HG02610 (cell line): ENCODE results near the gene CARD11.

Source experiments
- ATAC-seq: cut with Tn5 transposase; IDR thresholded peaks from one replicate; pipeline ENCODE4 v1.9.1; 2021; ENCODE audit warnings: mild to moderate bottlenecking, moderate library complexity; ENCODE audit not compliant: unreplicated experiment

CARD11 gene

GRCh38 chr7:2856388-2857169 lies 187.1 kb downstream of the CARD11 start:
- ATAC-seq: no peak
